HG03060 (cell line): ENCODE results near the gene HOXC10.

ENCODE experiments used
- ATAC-seq: cut with Tn5 transposase; IDR thresholded peaks from one replicate; pipeline ENCODE4 v1.9.1; 2021; ENCODE audit warnings: low read depth, moderate number of reproducible peaks; ENCODE audit not compliant: unreplicated experiment

The HOXC10 gene

DNA sequence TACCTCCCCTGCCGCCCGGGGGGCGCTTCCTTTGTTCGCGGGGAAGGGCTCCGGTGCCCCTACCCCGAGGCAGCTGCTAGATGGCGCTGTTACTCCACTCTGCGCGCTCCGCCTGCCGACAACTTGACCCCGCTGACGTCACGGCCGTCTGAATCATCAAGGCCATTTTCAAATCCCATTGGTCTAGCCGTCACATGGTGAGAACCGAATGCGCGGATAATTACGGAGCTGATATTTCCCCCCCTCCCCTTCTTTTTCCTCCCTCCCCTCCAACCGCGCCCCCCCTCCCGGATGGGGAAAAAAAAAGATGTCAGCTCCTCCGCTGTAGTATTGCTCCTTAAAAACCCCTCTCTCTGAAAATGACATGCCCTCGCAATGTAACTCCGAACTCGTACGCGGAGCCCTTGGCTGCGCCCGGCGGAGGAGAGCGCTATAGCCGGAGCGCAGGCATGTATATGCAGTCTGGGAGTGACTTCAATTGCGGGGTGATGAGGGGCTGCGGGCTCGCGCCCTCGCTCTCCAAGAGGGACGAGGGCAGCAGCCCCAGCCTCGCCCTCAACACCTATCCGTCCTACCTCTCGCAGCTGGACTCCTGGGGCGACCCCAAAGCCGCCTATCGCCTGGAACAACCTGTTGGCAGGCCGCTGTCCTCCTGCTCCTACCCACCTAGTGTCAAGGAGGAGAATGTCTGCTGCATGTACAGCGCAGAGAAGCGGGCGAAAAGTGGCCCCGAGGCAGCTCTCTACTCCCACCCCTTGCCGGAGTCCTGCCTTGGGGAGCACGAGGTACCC lies at the start of gene HOXC10:
Gene HOXC10, plus strand, starts transcription at position 246 of the 791 bp plus-strand sequence. Its CDS starts 114 bp downstream, at position 360.
- ATAC-seq: no peak

GRCh38 chr12:53935383-53936341 lies 49.3 kb upstream of the HOXC10 start:
- no peak for ATAC-seq

GRCh38 chr12:53937099-53937498 lies 47.8 kb upstream of the HOXC10 start:
- ATAC-seq: no peak

DNA sequence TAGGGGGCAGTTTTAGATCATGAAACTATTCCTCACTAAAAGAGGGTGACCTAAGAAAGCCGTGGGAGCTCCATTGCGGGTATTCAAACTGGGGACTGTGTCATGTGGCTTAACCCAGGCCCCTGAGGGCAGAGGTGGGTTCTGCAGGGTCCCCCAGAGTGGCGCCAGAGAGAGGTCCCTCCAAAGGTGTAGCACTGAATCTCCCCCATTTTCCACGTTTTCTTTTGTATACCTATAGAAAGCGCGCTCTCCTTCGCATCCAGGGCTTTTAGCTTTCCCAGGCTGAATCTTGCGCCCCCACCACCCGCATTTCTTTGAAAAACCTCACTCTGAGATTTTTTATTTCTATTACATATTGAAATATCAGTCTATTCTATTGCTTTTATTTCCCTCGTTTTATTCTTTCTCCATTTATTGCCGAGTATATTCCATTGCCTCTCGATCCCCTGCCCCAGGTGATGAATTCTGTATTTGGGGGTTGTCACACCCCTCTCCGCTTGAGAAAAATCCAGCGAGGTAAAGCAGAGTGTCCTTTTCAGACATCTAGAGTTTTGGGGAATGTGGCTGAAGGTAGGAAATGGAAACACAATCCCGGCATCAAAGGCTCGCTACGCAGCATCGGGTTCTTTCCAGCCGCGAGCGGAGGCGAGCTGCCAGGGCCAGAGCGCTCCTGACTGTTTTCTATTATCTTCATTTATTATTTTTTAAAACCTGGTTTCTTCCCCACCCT lies 47.2 kb upstream of the HOXC10 start:
- ATAC-seq: no peak

- no peak for ATAC-seq
These were observed 46.4 kb upstream of the HOXC10 start, which contains the start of gene HOXC13 for GRCh38 chr12:53938326-53939140. Gene HOXC13 (plus strand): TSS chr12:53938831. CDS start chr12:53938907, 76 bp downstream.

DNA sequence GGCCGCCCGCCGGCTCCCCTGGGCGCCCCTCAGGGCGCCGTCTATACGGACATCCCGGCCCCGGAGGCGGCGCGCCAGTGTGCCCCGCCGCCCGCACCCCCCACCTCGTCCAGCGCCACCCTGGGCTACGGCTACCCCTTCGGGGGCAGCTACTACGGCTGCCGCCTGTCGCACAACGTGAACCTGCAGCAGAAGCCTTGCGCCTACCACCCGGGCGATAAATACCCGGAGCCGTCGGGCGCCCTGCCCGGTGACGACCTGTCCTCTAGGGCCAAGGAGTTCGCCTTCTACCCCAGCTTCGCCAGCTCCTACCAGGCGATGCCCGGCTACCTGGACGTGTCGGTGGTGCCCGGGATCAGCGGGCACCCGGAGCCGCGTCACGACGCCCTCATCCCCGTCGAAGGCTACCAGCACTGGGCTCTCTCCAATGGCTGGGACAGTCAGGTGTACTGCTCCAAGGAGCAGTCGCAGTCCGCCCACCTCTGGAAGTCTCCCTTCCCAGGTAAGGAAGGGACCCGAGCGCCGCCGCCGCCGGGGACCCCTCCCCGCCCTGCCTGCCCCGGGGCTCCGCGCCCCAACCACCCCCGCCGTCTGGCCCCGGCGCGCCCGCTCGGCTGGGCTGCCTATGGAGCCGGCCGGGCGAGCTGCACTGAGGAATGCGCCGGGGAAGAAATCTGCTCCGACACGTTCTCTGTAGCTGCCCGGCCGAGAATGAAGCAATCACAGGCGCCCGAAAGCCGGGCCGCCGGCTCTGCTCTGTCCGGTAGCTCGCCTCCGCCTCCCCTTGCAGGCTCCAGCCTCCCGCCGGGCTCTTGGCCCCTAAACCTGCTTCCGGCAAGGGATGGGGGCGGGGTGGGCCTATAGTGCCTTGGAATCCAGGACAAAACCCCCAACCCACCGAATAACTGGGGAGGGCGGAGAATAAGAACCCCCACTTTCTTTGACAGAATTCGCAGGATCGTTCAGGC lies 45.5 kb upstream of the HOXC10 start:
- no peak for ATAC-seq

DNA sequence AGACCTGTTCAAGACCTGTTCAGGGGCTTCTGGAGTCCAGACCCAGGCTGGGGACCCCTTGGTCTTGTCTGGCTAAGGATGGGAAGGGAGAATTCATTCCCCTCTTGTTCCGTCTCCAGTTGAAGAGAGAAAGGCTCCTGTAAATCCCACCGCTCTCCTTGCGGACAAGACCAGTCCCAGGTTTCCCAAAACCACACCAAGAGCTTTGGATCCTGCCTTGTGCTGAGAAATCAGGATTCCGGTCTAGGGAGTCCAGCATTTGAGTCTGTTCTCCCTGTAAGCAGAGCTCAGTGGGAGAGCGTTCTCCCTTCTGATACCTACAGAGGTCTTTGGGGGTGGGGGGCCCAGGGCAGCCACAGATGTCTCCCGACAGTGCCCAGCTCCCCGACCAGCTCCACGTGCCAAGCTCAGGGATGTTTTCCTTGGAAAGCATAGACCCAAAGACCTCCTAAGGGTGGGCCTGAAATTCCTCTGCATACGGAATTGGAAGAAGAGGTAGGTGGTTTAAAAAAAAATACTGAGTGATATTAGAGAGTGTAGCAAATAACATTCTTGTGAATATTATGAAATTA lies 44.4 kb upstream of the HOXC10 start:
- no peak for ATAC-seq

DNA sequence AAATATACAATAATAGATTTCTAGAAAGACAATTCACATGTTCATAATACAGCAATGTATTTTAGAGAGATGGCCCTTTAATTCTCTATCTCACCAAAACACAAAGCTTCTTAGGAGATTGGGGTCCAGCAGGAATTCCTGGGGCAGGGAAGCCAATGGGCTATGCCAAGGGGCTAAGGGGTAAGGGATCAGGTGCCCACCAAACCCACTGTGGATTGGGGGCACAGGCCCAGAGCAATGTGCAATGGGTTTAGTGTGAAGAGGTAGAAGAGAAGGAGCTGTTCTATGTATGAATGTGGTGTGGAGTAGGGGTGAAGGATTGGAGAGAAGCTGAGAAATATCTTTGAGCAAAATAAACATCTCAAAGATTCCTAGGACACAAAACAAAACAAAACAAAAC lies 43.8 kb upstream of the HOXC10 start:
- no peak for ATAC-seq

GRCh38 chr12:53941750-53942149 lies 43.2 kb upstream of the HOXC10 start:
- no peak for ATAC-seq

GRCh38 chr12:53942467-53942997 lies 42.4 kb upstream of the HOXC10 start:
- no peak for ATAC-seq

- ATAC-seq: no peak
These were observed 40.7 kb upstream of the HOXC10 start for GRCh38 chr12:53944209-53944608.

DNA sequence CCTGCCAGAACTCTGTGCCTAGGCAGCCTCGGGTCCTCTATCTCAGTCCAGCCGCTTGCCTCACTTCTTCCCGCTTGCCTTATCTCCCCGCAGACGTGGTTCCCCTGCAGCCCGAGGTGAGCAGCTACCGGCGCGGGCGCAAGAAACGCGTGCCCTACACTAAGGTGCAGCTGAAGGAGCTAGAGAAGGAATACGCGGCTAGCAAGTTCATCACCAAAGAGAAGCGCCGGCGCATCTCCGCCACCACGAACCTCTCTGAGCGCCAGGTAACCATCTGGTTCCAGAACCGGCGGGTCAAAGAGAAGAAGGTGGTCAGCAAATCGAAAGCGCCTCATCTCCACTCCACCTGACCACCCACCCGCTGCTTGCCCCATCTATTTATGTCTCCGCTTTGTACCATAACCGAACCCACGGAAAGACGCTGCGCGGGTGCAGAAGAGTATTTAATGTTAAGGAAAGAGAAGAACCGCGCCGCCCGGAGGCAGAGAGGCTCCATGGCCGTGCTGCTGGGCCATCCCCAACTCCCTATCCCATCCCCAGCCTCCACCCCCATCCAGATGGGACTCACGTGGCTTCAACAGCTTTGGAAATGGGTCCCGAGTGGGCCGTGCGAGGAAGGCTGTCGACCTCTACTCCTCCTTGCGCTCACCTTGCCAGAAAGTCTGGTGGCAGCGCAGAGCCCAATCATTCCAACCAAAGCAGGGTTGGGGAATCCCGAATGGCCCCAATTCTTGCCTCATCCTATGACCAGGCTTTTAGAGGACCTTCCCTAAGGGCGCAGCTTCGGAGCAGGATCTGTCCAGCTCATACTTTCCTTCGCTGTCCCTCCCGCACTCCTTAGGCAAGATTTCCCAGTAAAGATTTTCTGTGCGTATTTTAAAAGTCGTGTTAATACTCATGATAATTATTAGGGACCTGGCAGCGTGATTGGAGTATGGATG lies 39.8 kb upstream of the HOXC10 start:
- no peak for ATAC-seq

DNA sequence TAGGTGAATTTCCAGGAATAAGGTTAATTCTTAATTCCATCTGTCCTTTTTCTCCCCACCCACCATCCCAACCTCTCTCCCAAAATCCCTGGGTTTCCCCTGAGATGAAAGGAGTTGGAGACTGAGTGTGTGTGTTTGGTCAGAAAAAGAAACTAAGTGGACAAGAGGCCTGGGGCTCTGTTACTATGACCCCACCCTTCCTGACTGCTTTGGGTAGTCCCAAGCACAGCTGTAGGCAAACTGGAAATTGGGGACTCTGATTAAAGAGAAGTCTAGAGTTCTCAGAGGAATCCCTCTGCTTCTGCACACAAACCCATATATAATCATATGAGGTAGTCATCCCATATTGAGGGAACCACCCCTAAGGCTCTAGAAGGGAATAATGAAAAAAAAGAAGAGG lies 37.2 kb upstream of the HOXC10 start:
- no peak for ATAC-seq

- ATAC-seq: no peak
These were observed 36.0 kb upstream of the HOXC10 start for GRCh38 chr12:53948650-53949593.

DNA sequence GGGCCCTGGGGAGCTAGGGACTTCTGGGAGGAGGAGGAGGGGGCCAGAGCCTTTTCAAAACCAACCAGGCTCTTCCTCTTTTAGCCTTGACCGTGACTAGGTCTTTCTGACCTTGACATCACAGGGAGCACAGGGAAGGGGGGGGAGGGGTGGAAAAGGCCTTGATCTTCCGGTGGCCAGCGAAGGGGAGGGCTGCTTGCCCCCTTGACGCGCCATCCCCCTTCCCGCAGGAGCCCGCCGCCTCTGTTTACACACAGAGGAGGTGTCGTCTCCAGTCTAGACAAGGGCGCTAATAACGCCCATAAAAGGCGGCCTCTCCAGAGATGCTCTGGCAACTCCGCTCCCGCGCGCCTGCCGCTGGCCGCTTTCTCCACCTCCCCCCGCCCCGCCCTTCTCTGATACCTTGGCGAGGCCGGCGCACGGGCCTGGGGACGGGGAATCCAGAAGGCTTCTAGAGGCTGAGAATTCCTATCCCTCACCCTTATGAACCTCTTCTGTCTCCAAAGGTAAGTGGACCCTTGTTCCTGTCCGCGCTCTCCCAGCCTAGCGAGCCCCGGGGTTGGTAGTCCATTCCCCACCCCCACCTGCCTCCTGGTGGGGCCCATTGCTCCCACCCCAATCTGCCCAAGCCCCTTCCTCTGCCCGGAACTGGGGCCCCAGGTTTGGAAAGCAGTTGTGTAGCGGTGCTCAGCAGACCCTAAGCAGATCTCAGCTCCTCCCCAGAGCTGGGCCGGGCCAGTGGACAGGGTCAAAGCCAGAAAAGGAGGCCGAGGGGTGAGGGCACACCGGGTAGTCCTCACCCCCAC lies 35.1 kb upstream of the HOXC10 start:
- no peak for ATAC-seq
